Fibroblast of lung (primary cell): Measurements from ENCODE around the gene AIFM3.

Source experiments
- CTCF ChIP-seq, 2 donors: IDR thresholded peaks in 1 of 2; conservative IDR thresholded peaks in 1 of 2; 1 replicate in 1 of 2; 2 replicates in 1 of 2; pipeline ENCODE4 v1.5.1; 2011 to 2012; ENCODE audit warnings: low read length in 2 of 2, control low read depth in 1 of 2, inconsistent platforms in 1 of 2, low read depth in 1 of 2, mild to moderate bottlenecking in 1 of 2
- EZH2 ChIP-seq: IDR thresholded peaks from 2 replicates; pipeline ENCODE4 v1.5.1; 2012; ENCODE audit warnings: low read length, control low read depth, mild to moderate bottlenecking; ENCODE audit errors: missing control alignments

DNA sequence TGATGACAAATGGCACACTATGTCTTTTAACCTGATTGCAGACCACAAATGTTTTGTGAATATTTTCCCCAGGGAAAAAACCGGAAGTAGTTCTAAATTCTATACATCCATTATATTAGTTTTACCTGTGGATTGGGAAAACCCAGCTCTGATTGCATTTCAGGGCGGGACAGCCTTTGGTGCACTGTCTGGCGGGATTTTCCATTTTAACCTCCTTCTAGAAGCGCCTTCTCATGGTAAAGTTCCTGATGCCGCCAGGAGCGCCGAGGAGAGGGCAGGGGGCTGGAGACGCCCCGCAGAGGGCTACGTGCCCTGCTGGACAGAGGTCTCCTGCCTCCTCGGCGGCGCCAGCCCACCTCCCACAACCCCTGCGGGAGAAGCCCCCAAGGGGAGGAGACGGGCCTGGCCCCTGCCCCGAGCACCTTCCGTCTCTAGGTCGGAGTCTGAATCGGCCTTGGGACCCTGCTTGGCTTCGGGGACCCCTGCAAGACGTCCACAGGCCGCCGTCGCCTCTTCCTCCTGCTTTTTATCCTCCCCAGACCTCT is 46.7 kb downstream of the AIFM3 start:
- TF ChIP-seq CTCF (conservative IDR thresholded peaks at IDR 0.05 in 1 of 2, IDR thresholded peaks at IDR 0.05 in 1 of 2; ENCODE audit: low read depth in 1 of 2, low read length in 2 of 2) (no peak), EZH2 (no peak)
